ENCODE results near the gene GATA5.
A peak's percentile ranks its signal among the peaks of the same experiment; 100 is the strongest.

Gene GATA5, protein sequence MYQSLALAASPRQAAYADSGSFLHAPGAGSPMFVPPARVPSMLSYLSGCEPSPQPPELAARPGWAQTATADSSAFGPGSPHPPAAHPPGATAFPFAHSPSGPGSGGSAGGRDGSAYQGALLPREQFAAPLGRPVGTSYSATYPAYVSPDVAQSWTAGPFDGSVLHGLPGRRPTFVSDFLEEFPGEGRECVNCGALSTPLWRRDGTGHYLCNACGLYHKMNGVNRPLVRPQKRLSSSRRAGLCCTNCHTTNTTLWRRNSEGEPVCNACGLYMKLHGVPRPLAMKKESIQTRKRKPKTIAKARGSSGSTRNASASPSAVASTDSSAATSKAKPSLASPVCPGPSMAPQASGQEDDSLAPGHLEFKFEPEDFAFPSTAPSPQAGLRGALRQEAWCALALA

DNA sequence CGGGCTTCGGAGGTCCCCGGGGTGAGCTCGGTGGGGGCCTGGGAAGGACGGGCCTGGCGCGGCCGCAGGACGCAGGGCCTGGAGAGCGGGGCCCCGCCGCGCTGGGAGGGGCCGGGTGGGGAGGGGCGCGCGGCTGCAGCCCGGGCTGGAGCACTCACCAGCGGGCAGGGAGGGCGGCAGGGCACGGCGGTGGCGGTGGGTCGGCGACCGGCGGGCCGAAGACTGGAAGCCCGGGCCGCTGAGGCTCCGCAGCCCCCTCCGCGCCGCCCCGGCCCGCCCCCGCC lies at the start of gene GATA5:
GATA5 (minus strand) TSS at position 224 of the 284 bp plus-strand sequence. CDS start 474 bp downstream, outside the sequence.
- no peak for DNase-seq

DNA sequence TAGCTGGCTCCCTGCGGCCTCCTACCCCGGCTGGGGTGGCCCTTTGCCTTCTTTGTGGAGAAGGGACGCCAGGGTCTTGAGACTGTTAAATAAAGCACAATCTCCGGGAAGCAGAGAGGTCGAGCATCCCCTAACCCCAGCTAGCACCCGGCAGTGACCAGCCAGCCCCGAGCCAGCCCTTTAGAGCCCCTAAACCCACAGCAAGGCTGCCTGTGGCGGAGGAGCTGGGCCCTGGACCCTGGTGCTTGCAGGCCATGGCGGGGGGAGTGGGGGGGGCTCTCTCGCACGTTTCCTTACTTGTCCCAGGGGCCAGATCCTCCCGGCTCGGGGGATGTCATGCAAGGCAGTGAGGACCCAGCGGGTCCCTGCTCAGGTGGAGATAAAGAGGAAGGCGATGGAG lies 49.2 kb upstream of the GATA5 start:
- DNase-seq, result no peak

DNA sequence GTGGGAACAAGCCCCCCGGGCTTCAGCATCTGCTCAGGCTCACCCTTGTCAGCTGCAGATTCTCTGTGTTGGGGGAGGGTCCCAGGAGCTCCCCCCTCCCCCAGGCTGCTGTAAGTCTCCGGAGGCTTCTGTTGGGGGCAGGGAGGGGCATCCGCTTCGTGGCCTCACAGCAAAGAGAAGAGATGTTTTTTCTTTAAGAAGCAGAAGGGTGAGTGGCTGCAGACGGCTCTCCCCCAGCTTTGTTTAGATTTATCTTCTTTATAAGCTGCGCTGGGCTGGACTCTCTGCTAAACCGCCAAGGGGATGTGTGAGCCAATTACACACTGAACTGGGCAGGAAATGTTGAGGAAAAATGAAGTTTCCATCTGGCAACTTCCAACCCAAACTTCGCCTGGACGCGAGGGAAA lies 48.7 kb upstream of the GATA5 start:
- DNase-seq, result no peak

DNA sequence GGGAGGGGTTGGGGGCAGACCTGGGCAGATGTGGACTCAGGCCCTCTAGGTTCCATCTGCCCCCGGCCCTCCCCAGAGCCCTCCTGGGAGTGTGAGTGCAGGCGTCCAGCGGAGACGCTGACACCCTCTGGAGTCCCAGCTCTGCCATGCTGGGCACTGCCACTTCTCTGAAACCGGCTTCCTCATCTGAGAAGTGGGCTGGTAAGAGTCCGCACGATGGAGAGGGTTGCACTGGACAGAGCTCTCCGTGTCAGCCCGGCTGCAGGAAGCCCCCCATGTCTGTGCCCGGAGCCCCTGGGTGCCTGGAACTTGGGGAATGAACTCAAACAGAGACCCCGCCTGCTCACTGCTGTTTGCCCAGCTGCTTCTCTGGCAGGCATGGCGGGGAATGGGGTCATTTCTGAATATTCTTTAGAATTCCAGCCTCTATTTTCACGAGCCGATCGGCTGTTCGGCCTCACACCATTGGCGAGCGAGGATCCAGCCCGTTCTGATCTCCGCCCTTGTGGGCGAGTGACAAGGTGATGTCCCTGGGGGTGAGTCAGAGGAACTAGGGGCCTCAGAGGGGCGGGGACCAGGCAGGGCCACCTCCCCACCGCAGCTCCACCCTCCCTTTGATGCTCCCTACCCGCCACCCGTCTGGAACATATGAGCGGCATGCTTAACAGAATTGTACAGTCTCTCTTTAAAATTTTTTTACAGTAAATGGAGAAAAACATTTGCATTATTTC lies 47.8 kb upstream of the GATA5 start:
- DNase-seq, result peak; percentile 30

DNA sequence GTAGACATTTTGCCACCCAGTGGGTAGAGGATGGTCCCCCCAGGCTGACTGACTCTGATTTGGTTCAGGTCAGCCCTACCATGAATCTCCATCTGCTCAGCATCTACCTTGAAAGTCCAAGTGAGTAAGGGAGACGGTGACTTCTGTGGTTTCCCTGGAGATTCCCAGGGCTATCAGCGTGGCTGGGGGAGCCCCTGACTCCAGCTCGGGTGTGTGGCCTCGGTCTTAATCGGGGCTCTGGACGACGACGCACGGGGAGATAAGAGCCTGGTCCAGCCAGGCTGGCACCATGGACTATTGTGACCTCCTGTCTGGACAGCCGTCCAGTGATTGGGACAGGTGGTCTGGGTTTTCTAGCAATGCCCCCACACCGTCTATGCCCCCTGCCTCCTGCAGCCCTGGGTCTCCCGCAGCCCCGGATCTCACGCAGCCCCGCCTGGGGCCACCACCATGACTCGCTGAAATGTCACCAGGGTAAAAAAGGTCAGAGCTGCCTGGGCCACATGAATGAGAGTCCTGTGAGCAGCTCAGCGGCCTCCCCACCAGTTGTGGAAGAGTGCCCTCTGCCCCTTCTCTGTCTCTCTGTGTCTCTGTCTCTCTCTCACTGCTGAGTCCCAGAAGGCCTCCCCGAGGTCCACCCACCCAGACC lies 47.1 kb upstream of the GATA5 start:
- DNase-seq, result no peak

DNA sequence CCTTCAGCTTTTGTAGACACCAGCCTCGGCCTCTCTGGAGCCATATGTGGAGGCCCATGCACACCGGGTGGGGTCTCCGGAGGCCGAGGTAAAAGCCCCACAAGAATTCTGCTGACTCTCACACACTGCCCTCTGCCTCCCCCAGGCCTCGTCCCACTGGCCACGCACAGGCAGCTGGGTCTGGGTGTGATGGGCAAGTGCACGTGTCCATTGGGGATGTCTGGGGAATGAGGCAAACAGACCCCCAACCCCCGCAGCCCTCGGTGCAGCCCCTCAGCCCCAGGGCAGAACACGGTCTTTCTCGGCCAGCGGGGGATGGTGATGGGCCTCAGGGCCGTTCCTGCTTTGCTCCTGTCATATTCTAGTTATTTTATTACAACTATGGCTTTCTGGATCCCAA lies 44.0 kb upstream of the GATA5 start:
- DNase-seq, result no peak

DNA sequence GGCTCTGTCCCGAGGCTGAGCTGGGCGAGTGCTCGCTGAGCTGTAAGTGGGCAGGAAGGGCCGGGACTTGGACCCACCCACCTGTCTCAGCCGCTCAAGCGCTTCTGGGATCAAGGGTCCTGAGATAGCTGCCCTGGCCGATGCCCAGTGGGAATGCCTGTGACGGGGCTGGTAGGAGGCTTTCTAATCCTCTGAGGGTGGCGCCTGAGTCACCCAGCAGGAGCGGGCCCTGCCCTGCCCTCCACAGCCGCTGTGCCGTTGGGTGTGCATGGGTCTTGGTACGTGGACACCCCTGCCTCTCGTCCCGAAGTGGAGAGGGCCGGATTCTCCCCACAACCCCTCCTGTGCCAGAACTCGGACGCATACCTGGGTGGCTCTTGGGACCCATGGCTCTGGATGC lies 43.1 kb upstream of the GATA5 start:
- no peak for DNase-seq

DNA sequence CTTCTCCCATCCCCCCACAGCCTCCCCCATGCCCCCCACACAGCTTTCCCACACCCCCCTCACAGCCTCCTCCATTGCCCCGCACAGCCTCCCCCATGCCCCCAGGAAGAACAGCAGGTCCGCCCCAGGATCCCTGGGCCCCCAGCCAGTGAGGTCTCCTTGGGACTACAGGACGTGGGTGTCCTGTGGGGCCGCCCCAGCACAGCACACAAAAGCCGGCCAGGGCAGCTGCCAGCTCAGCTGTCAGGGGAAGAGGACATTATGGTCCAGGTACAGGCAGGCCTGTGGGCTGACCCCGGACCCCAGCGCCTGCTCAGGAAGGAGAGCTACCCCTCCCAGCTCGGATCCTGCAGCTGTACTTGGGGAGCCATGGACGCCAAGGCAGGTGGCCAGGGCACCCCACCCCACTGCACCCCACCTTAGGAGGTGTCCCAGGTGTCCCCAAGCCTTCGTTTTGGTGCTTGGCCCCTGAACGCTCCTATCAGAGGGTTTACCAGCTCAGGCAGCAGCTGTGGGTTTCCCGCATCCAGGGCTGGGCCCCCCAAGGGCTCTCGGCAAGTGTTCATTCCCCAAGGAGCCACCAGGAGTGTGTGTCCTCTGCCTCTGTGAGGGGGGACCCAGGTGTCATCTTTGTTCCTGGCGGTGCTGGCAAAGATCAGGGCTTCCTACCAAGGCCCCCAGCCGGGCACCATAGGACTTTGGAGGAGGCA lies 42.3 kb upstream of the GATA5 start:
- no peak for DNase-seq

DNA sequence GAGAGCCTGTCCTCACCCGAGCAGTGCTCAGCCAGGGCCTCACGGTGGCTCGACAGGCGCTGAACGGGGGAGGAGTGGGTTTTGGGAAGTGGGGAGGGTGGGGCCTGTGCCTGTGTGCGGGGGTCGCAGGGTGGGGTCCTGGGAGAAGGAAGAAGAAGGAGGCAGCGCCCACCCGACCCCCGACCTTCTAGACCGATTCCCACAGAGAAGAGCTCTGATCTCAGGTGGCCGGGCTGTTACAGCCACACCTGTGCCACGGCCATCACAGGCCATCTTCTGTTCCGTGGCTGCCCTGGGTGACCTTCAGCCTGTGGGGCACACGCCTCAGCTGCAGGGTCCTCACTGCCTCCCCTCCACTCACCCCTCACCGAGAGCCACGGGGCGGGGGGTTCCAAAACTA lies 41.4 kb upstream of the GATA5 start:
- DNase-seq, result no peak

DNA sequence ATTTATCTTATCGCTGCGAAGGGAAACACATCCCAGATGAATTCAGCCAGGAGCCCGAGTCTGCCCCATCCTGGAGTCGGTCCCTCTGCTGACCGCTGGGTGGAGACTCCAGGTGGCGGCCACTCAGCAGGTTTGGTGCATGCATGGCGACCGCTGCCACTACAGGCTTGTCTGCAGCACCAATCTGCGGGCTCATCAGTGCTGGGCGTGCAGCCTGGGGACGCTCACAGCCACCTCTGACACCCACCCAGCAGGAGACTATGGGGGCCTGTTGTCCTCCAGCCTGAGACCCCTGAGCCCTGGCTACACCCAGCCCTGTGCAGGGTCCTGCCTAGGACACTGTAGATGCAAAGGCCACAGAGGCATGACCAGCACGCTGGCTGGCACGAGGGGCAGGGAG lies 40.5 kb upstream of the GATA5 start:
- no peak for DNase-seq

DNA sequence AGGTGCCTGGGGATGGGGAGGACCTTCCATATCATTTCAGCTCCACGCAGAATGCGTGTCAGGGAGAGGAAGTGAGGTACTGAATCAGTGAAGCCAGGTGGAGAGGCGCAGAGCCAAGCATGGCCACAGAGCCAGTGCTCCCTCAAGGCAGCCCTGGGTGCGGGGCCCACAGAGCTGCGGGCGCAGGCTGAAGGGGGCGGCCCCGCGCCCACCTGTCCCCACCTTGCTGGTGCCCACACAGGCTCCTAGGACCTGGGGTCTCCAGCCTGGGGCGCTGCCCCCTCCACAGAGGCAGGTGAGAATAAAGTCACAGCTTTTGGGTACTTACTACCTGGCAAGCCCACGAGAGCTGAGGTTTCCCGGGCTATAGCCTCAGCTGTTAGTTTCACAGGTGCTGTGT lies 40.0 kb upstream of the GATA5 start:
- DNase-seq, result no peak

DNA sequence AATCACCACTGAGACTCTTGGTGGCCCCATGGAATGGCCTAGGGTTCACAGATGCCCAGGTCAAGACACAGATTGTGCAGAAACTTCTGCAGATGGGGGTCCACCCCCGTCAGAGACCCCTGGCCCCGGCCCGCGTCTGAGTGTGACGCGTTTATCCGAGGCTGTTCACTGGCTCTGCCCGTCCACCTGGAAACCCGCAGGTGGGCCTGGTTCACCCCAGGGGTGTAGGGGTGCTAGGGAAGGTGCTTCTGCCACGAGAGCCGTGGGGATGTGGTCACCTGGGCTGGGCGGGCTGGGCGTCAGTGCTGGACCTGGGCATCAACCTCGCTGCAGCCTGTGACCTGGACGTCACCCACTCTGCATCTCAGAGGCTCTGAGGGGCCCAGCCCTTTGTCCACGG lies 39.5 kb upstream of the GATA5 start:
- DNase-seq, result no peak

DNA sequence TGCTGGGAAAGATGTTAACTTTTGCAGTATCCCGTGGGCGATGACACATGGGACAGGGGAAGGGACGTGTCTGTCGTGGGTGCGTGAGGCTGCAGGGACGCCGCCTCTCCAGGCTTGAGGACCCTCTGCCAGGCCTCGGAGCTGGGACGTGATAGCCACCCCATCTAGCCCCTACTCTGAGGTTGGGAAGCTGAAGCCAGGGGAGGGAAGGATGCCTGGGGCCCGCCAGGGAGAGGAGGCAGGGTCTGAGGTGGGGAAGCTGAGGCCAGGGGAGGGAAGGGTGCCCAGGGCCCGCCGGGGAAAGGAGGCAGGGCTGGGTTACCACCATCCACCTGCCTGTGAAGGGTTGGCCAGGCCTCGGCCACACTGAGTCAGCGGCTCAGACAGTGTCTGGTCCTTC lies 38.2 kb upstream of the GATA5 start:
- no peak for DNase-seq

DNA sequence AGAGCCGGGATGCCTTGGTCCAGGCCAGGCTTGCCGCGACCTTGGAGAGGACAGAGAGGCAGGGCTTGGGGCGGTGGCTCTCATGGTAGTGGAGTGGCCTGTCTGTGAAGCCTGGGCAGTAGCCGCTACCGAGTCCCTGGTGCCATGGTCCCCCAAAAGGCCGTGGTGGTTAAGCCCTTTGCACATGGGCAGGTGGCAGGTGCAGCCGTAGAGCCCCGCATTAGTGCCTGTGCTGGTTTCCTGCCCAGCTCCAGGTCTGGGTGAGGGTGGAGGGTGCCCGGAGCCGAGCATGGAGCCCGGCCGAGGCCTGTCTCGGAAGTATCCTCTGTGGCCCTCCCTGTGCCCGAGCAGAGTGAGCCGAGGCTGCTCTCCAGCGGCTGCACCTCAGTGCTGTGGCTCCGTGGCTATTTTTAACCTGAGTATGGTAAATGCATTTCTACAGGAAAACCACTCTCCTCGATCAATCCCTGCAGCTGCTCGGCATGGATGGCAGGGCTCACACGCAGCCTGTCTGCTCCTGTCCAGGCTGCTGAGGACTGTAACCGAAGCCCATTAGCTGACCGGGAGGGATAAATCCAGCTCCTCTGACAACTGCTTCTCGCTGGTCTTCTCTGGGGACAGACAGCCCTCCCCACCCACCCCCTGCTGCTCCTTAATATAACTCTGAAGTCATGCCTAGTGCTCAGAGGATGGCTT lies 36.3 kb upstream of the GATA5 start:
- DNase-seq, result no peak

DNA sequence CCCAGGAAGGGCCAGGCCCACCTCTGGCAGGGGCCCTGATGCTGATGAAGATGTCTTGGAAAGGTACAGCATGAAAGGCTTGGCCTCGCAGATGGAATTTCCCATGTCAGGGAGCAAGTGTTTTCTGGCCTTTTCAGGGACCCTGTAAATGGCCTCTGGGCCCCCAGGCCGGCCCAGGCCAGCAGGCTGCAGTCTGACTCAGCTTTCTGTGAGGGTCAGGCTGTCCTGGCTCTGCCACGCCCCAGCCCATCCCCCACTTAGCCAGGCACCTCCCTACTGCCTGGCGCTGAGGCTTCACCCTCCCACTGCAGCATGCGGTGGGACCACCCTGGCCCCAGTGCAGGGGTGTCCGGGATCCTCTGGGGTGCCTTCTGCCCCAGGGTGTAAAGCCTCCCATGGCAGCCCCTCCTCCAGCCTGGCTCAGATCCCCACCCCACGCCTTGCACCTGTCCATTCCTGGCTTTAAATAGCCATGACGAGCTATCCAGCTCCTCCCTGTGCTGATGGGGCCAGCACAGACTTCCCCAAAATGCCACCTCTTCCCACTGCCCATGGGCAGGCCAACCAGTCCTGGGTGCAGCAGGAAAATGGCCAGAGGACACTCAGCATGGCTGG lies 35.6 kb upstream of the GATA5 start:
- DNase-seq, result no peak

DNA sequence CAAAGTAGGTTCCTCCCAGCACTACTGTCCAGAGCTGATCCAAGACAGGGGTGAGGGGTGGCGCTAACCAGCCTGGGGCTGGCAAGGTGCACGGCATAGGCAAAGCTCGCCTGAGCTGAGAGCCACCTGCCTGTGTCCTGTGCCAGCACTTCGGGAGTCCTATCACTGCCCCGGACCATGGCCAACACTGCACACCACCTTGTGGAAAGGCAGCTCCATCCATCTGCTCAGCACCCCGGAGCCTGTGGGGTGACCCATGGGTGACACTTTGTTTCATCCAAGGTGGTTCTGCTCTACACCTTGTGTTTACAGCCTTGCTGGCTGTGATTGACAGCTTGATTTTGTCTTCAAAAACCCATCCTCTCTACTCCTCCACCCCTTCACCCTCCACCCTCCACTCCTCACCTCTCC lies 32.9 kb upstream of the GATA5 start:
- no peak for DNase-seq

DNA sequence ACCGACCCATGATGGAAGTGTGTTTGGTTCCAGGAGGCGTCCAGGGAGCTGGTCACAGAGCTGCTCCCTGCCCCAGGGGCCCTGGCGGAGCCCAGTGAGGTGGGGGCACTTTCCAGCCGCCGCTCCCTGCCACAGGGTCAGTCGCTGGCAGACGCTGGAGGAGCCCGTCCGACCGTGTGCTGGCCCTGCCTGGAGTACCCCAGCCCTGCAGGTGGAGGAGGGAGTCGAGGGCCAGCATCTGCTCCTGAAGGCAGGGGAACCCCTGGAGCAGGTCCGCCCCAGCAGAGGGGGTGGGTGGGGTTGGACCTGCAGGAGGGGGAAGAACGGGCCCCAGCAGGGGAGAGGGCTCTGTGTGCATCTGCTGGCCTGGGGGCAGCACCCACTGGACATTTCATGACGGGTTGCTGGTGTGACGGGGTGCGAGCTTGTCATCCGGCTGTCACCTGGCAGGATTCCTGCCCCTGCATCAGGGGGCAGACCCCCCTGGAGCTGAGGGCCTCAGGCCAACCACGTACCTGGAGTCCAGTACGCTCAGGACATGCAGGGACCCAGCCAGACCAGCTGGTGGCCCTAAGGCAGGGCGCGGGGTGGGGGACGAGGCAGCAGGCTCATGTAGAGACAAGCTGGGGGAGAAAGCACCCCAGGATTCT lies 32.3 kb upstream of the GATA5 start:
- no peak for DNase-seq

DNA sequence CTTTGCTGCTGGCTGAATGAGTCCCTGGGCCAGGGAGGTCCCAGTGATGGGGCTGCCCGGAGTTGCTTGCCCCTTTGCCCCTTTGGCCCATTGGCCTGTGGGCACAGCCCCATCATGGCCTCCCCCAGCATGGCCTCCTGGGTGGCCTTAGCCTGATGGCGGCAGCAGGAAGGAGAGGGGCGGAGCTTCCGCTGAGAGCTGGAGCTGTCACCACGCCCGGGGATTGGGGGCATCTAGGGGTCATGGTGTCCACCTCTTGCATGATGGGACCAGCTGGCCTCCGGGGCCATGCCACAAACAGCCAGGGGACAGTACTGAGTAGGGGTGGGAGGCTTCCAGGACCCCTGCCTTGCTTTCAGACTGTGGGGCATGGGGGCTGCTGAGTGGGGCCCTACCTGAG lies 31.5 kb upstream of the GATA5 start:
- DNase-seq, result no peak

DNA sequence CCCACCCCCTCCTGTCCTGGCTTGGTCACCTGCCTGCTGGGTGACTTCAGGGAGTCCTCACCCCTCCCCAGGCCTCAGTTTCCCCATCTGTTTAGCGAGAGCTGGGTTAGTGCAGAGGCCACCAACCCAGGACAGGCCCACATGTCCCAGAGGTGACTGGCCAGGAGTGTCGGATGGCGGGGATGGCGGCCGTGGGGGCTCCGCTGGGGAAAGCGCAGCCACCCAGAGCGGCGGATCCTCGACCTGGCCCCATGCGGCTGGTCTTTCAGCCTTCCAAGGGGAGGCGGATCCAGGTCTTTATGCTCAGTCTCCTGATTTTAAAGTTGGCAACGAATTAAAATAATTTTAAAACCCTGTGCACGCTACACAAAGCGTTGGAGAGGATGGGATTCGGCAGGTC lies 31.0 kb upstream of the GATA5 start:
- no peak for DNase-seq

DNA sequence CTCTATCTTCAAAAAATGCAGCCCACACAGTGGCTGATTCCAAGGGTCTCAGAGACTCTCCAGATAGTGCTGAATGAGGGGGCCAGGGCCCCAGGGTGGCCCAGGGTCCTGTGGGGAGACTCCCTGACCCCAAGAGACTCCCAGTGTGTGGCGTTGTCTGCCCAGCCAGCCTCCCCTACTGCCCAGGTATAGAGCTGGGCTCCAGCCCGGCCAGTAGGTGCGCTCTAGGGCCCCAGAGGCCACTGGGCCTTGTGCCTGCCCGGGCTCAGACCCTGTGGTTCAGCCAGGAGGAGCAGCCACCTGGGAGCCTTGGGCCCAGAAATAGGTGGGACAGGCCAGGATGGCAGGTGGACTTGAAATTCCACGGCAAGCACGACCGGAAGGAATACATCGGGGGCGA lies 30.3 kb upstream of the GATA5 start:
- DNase-seq, result no peak

DNA sequence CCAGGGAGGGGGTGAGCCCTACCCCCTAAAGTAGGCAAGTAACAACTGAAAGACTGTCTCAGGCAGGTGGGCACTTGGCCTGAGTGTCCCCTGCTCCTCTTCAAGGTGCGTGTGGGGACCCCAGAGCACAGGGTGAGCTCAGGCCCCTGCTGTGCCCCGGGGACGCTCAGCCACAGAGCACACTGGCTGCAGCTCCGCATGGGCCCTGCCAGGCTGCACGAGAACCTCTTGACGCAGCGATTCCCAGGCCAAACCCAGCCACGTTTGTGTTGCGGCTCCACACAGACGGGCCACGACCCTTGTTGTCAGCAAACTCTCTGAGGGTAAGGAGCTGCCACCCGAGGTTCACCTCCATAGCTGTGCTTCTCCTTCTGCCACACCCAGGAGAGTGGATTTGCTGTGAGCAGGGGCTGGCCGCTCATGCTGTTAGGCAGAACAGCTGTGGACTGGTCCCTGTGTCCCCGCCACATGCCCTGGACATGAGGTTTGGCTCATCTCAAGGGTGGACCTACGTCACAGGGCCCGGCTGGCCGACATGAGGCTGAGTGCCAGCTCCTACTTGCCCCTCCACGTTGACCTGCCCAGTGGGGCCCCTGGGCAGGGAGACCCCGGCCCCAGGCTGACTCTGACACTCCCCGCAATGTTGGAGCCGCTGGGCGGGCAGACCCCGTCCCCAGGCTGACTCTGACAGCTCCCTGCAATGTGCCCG lies 29.7 kb upstream of the GATA5 start:
- no peak for DNase-seq
